Measurements from ENCODE around the gene MREG.

GRCh38 chr2:215903203-215903602, 110.1 kb downstream of the MREG start:
- TF ChIP-seq CTCF (IDR thresholded peaks at IDR 0.05) (no peak), POLR2A (IDR thresholded peaks at IDR 0.05) (no peak)
